GM12878 (cell line): Measurements from ENCODE around the gene BEAN1. TPM values are rescaled to one million over a fixed set of nuclear protein-coding genes. Genes with fewer than 3 reads are reported as not detected.

Experiments used
- ATAC-seq: fragments of 200-7000 bp; cut with Tn5 transposase; 3 replicates; pipeline ENCODE4 v1.9.1; 2020; ENCODE audit warnings: mild to moderate bottlenecking, moderate library complexity
- BruUV-seq: library from RNA; stranded (reverse); fragments of 400-500 nt; replicated peaks from 2 replicates; lab custom pipeline; 2021; lab: Mats Ljungman, UMichigan
- CTCF ChIA-PET: fragments of 300-600 bp; sonication (Branson Sonifier 250); formaldehyde crosslinking; extraction: SDS; loops from one replicate; lab custom pipeline; 2021; ENCODE audit warnings: inconsistent platforms; lab: Yijun Ruan, JAX
- POLR2A ChIA-PET: fragments of 350-600 bp; formaldehyde crosslinking; extraction: SDS; loops from one replicate; lab custom pipeline; 2021; ENCODE audit warnings: inconsistent platforms; lab: Charles Lee
- RAD21 ChIA-PET: fragments of 300-600 bp; sonication (Branson Sonifier 250); formaldehyde crosslinking; loops from one replicate; lab custom pipeline; 2023; ENCODE audit warnings: antibody characterized with exemption; ENCODE audit not compliant: unreplicated experiment; lab: Charles Lee
- SMC1A ChIA-PET: fragments of 300-600 bp; sonication (Branson Sonifier 250); formaldehyde crosslinking; loops from one replicate; lab custom pipeline; 2023; ENCODE audit not compliant: unreplicated experiment, uncharacterized antibody; lab: Charles Lee
- DNase-seq: peaks from one replicate; pipeline ENCODE4 v3.0.0-alpha.2; 2011; ENCODE audit warnings: low read depth, low spot score
- FAIRE-seq: peaks from 3 replicates; lab custom pipeline; 2011; peaks lifted over from hg19 to GRCh38; lab: Jason Lieb, UNC
- H2AFZ ChIP-seq: 2 replicates; pipeline ENCODE4 v1.6.0; 2011; ENCODE audit warnings: low read depth, low read length, control low read depth; ENCODE audit not compliant: control insufficient read depth
- H3K27ac ChIP-seq: 2 replicates; pipeline ENCODE4 v1.5.1; 2011; ENCODE audit warnings: control low read depth; ENCODE audit not compliant: control insufficient read depth, insufficient read depth
- H3K27me3 ChIP-seq, 2 experiments: replicated peaks in 1 of 2; 2 replicates each; pipeline versions ENCODE4 v1.6.0 to v1.6.1; 2011; ENCODE audit warnings: low read length in 1 of 2; ENCODE audit not compliant: control insufficient read depth in 2 of 2, insufficient read depth in 2 of 2
- H3K36me3 ChIP-seq, 2 experiments: 2 replicates each; pipeline ENCODE4 v1.5.1; 2011; ENCODE audit warnings: low read length in 1 of 2; ENCODE audit not compliant: control insufficient read depth in 2 of 2, insufficient read depth in 2 of 2
- H3K4me1 ChIP-seq: 2 replicates; pipeline ENCODE4 v1.6.1; 2011; ENCODE audit warnings: mild to moderate bottlenecking, low read length, moderate library complexity, mixed read lengths; ENCODE audit not compliant: control insufficient read depth, insufficient read depth
- H3K4me2 ChIP-seq: 2 replicates; pipeline ENCODE4 v1.6.0; 2011; ENCODE audit warnings: control low read depth; ENCODE audit not compliant: control insufficient read depth, insufficient read depth
- H3K4me3 ChIP-seq: fragments of 200-600 bp; sonication (generic); 2 replicates; pipeline ENCODE4 v1.5.1; 2016
- H3K79me2 ChIP-seq: 2 replicates; pipeline ENCODE4 v1.6.0; 2011; ENCODE audit warnings: low read length; ENCODE audit not compliant: control insufficient read depth, insufficient read depth
- H3K9ac ChIP-seq: 2 replicates; pipeline ENCODE4 v1.8.0; 2011; ENCODE audit warnings: low read length, control low read depth, mixed read lengths; ENCODE audit not compliant: control insufficient read depth, insufficient read depth
- H3K9me3 ChIP-seq: replicated peaks from 3 replicates; pipeline ENCODE4 v1.5.1; 2011; ENCODE audit warnings: mild to moderate bottlenecking, low read length; ENCODE audit not compliant: control insufficient read depth, insufficient read depth
- H4K20me1 ChIP-seq: 2 replicates; pipeline ENCODE4 v1.6.0; 2011; ENCODE audit not compliant: control insufficient read depth, insufficient read depth
- CREB1 ChIP-seq: IDR thresholded peaks from 2 replicates; pipeline ENCODE4 v1.6.1; 2012; ENCODE audit warnings: low read depth, mild to moderate bottlenecking, inconsistent platforms
- IKZF2 ChIP-seq, 2 experiments: fragments of 450-650 bp; IDR thresholded peaks; 2 replicates each; pipeline ENCODE4 v1.6.1; 2017; ENCODE audit warnings: mild to moderate bottlenecking in 2 of 2, moderate library complexity in 2 of 2
- JUNB ChIP-seq: IDR thresholded peaks from 2 replicates; pipeline ENCODE4 v1.6.1; 2016; ENCODE audit warnings: antibody characterized with exemption, mild to moderate bottlenecking
- NFXL1 ChIP-seq: fragments of 450-650 bp; IDR thresholded peaks from 2 replicates; pipeline ENCODE4 v1.6.1; 2017; ENCODE audit warnings: antibody characterized with exemption, mild to moderate bottlenecking, borderline replicate concordance
- PAX8 ChIP-seq: fragments of 450-650 bp; IDR thresholded peaks from 2 replicates; pipeline ENCODE4 v1.6.1; 2017; ENCODE audit warnings: mild to moderate bottlenecking, moderate library complexity
- PRDM15 ChIP-seq: fragments of 450-650 bp; formaldehyde crosslinking; IDR thresholded peaks from 2 replicates; pipeline ENCODE4 v1.4.0; 2020; ENCODE audit warnings: mild to moderate bottlenecking, moderate library complexity
- WGBS: methylation state at CpG from one replicate; pipeline ENCODE4 v1.1.6; 2016; ENCODE audit warnings: low lambda C conversion rate; ENCODE audit not compliant: insufficient replicate concordance, insufficient coverage; ENCODE audit errors: missing lambda C conversion rate; 5-methylcytosine and 5-hydroxymethylcytosine counted together
- in situ Hi-C: fragments of 300-500 bp; cut with MboI; formaldehyde crosslinking; loops from 9 replicates; pipeline ENCODE4 v1.14.3; 2018; ENCODE audit warnings: mixed read lengths
- intact Hi-C: fragments of 100-400 bp; cut with micrococcal nuclease; formaldehyde crosslinking; loops from one replicate; pipeline ENCODE4 v1.14.2; 2022; ENCODE audit not compliant: unreplicated experiment
- polyA plus RNA-seq, 11 experiments: library from polyadenylated mRNA; depleted of rRNA in 4 of 11; unstranded in 6 of 11; stranded (reverse) in 5 of 11; fragments of >200 nt; fragmentation: Nextera tagmentation in 4 of 11; fragmentation: Illumina TruSeq in 1 of 11; extraction: Ambion mirVana in 4 of 11; extraction: Trizol in 1 of 11; gene quantifications; 1 replicate in 1 of 11; 2 replicates in 10 of 11; pipeline versions ENCODE4 v1.2.1 to v1.2.3, GENCODE V29; 2011 to 2016; ENCODE audit warnings: inconsistent platforms in 2 of 11, missing spikeins in 2 of 11, low read depth in 1 of 11
- total RNA-seq, 4 experiments: library from RNA; depleted of rRNA in 3 of 4; stranded (reverse); fragments of >200 nt in 3 of 4; fragmentation: Illumina TruSeq in 1 of 4; extraction: Trizol in 1 of 4; gene quantifications; 2 replicates each; pipeline versions ENCODE4 v1.2.1 to v1.2.3, GENCODE V29; 2013 to 2021

Gene BEAN1
- total and polyA plus RNA-seq, 10 of the 15 experiments (the other 5 are each of a cell fraction or from before 2014, with no cell fraction given) = not detected

- in situ Hi-C loops (no loop called here), intact Hi-C loops (no loop called here)
- Histone ChIP-seq H3K9me3 (no peaks in the 10 kb centered on the region), H3K79me2 (no peaks in the 10 kb centered on the region), H3K27ac (no peak overlapping the region), H3K36me3 (no peaks in the 10 kb centered on the region), H3K4me1 (no peaks in the 10 kb centered on the region), H2AFZ (no peak overlapping the region), H3K4me3 (no peak overlapping the region), H3K4me2 (no peak overlapping the region), H3K9ac (no peak overlapping the region), H4K20me1 (no peaks in the 10 kb centered on the region), H3K27me3 (no peaks in the 10 kb centered on the region)
- DNase-seq (no peak), FAIRE-seq (no peak), ATAC-seq (no peak)
- WGBS = 51% methylated on average over 18 of the region's 18 CpGs
- SMC1A ChIA-PET = no interaction called here
- TF ChIP-seq NFXL1 (no peak), JUNB (no peak), PAX8 (no peak), PRDM15 (CRISPR knock-in tag) (no peak), IKZF2 (IDR thresholded peaks at IDR 0.05) (no peak), CREB1 (no peak)
- BruUV-seq = no TSS peak
- RAD21 ChIA-PET = no interaction called here
- POLR2A ChIA-PET = no interaction called here
- CTCF ChIA-PET = interaction anchor here (0.8 to 1.0 kb wide), 2 partner anchors 22 to 27 kb away, joined by 3 read pairs; no protein-coding TSS in a partner anchor
Measured at GRCh38 chr16:66378741-66379570, 48.1 kb upstream of the BEAN1 start.
